Endothelial cell (in vitro differentiated cells): ENCODE results near the gene AUTS2. TPM values are rescaled to one million over a fixed set of nuclear protein-coding genes. Genes with fewer than 3 reads are reported as not detected.

Experiments used
- DNase-seq: peaks from one replicate; pipeline ENCODE4 v3.0.0; 2021; ENCODE audit warnings: low spot score
- H3K27ac Mint-ChIP-seq: one replicate; pipeline ENCODE4 v1.8.0; 2021; ENCODE audit warnings: mixed read lengths, inconsistent platforms; ENCODE audit not compliant: unreplicated experiment
- H3K27me3 Mint-ChIP-seq: one replicate; pipeline ENCODE4 v1.8.0; 2021; ENCODE audit warnings: mild to moderate bottlenecking, moderate library complexity, mixed read lengths, inconsistent platforms; ENCODE audit not compliant: unreplicated experiment
- H3K36me3 Mint-ChIP-seq: one replicate; pipeline ENCODE4 v1.8.0; 2021; ENCODE audit warnings: mild to moderate bottlenecking, low read depth, mixed read lengths, inconsistent platforms; ENCODE audit not compliant: unreplicated experiment
- H3K4me1 Mint-ChIP-seq: one replicate; pipeline ENCODE4 v1.8.0; 2021; ENCODE audit warnings: mild to moderate bottlenecking, mixed read lengths, inconsistent platforms; ENCODE audit not compliant: unreplicated experiment
- H3K4me3 Mint-ChIP-seq: one replicate; pipeline ENCODE4 v1.8.0; 2021; ENCODE audit warnings: mild to moderate bottlenecking, mixed read lengths, inconsistent platforms; ENCODE audit not compliant: unreplicated experiment
- H3K9me3 Mint-ChIP-seq: one replicate; pipeline ENCODE4 v1.8.0; 2021; ENCODE audit warnings: mixed read lengths, inconsistent platforms; ENCODE audit not compliant: unreplicated experiment
- total RNA-seq: library from RNA; stranded (reverse); fragmentation: NEBNext Ultra II Directional; extraction: Animal tissue kit (Norgen Biotek cat#: 25700); gene quantifications from one replicate; pipeline ENCODE4 v1.2.1, GENCODE V29; 2021; ENCODE audit not compliant: unreplicated experiment
- TF ChIP-seq, protein P1 (sequence below): fragments of 200-600 bp; sonication (generic); IDR thresholded peaks from one replicate; pipeline ENCODE4 v1.5.0; 2021; ENCODE audit warnings: antibody characterized with exemption; ENCODE audit not compliant: unreplicated experiment

AUTS2 gene
- total RNA-seq, 1 donor from 2014 or later = 103 TPM

DNA sequence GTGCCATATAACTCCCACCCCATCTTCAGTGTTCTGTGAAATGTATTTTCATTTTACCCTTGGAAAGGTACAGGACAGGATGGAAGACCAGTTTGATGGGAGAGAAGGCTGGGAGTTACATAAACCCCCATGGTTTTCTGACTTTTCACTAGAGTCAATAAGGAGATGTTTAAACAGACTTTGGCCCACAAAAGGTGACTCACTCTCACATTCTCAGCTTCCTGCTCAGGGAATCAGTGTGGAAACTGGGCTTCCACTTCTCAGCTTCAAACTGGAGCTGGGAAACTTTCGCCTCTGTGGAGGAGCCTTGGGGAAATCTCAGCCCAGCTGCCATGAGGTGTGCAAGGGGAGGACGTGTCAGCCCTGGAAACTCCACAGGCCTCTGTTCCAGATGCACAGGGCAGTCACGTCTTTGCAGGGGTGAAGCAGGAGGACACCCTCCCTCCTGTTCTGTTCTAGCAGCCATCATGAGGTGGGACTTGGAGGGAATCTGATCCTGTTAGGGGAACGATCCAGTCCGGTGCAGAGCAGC lies 973.2 kb downstream of the AUTS2 start:
- Mint-ChIP-seq H3K36me3 (peaks cover 21% of the 10 kb centered on the region), H3K4me1 (peaks cover 6% of the 10 kb centered on the region), H3K27ac (no peak overlapping the region), H3K27me3 (peaks cover 8% of the 10 kb centered on the region), H3K4me3 (no peak overlapping the region), H3K9me3 (peaks cover 4% of the 10 kb centered on the region)
- TF ChIP-seq, protein P1, sequence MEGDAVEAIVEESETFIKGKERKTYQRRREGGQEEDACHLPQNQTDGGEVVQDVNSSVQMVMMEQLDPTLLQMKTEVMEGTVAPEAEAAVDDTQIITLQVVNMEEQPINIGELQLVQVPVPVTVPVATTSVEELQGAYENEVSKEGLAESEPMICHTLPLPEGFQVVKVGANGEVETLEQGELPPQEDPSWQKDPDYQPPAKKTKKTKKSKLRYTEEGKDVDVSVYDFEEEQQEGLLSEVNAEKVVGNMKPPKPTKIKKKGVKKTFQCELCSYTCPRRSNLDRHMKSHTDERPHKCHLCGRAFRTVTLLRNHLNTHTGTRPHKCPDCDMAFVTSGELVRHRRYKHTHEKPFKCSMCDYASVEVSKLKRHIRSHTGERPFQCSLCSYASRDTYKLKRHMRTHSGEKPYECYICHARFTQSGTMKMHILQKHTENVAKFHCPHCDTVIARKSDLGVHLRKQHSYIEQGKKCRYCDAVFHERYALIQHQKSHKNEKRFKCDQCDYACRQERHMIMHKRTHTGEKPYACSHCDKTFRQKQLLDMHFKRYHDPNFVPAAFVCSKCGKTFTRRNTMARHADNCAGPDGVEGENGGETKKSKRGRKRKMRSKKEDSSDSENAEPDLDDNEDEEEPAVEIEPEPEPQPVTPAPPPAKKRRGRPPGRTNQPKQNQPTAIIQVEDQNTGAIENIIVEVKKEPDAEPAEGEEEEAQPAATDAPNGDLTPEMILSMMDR = no peak
- no peak for DNase-seq

DNA sequence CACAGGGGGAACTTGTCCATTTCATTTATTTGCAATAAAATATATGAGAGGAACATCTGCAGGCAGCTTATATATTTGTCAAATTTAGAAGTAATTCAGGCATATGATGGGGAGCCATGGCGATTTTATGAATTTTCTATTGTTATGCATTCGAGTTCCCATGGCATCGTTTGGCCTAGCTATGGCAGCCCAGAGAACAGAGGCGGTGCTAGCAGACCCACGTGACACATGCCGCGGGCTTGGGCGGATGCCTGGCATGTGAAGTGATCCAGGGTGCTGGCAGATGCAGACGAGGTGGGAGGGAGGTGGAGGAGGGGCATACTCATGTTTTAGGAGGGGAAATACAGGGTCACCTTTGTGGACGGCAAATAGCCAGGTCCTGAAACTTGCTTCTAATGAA lies 973.7 kb downstream of the AUTS2 start:
- DNase-seq = no peak
- peaks cover 8% of the 10 kb centered on the region for H3K27me3 Mint-ChIP-seq
- TF ChIP-seq, protein P1 = no peak
- peaks cover 6% of the 10 kb centered on the region for H3K4me1 Mint-ChIP-seq
- no peak overlapping the region for H3K27ac Mint-ChIP-seq
- H3K9me3 Mint-ChIP-seq = peaks cover 4% of the 10 kb centered on the region
- no peak overlapping the region for H3K4me3 Mint-ChIP-seq
- H3K36me3 Mint-ChIP-seq = peaks cover 21% of the 10 kb centered on the region

- TF ChIP-seq, protein P1 = no peak
- peaks cover 4% of the 10 kb centered on the region for H3K9me3 Mint-ChIP-seq
- no peak for DNase-seq
- H3K27me3 Mint-ChIP-seq = peaks cover 8% of the 10 kb centered on the region
- H3K4me3 Mint-ChIP-seq = no peak overlapping the region
- peaks cover 21% of the 10 kb centered on the region for H3K36me3 Mint-ChIP-seq
- H3K4me1 Mint-ChIP-seq = peaks cover 6% of the 10 kb centered on the region
- no peak overlapping the region for H3K27ac Mint-ChIP-seq
Observed at GRCh38 chr7:70572571-70572970, 974.3 kb downstream of the AUTS2 start.

DNA sequence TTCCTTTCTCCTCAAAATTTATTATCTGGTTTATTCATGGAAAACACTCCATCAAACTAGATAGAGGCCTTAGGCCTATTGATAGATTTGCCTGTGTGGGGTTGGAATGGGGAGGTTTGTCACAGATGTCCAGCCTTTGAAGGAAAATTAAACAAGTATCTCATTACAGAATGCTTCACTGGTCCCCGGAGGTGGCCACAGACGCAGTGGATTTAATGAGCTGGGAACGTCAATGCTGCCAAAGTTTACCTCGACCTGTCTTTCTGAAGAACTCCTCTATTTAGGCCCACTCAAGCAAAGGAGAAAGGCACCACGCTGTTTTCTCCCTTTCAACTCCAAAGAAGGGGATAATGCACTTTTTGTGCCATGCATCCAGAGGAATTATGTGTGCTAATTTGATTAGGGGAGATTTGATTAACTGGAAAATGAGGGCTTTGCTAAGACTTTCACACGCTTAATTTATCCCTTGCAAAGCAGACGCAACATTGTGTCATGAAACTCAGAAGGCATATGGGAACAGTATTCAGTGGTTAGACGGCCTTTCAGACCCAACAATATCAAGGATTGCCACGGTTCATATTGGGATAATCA lies 974.9 kb downstream of the AUTS2 start:
- no peak for DNase-seq
- Mint-ChIP-seq H3K4me3 (no peak overlapping the region), H3K27me3 (peaks cover 8% of the 10 kb centered on the region), H3K4me1 (peaks cover 6% of the 10 kb centered on the region), H3K27ac (no peak overlapping the region), H3K9me3 (peaks cover 4% of the 10 kb centered on the region), H3K36me3 (peaks cover 21% of the 10 kb centered on the region)
- TF ChIP-seq, protein P1 = no peak

GRCh38 chr7:70573696-70574095 lies 975.4 kb downstream of the AUTS2 start:
- TF ChIP-seq, protein P1 = no peak
- Mint-ChIP-seq H3K4me3 (no peak overlapping the region), H3K27me3 (peaks cover 8% of the 10 kb centered on the region), H3K9me3 (peaks cover 4% of the 10 kb centered on the region), H3K4me1 (peaks cover 6% of the 10 kb centered on the region), H3K36me3 (peaks cover 21% of the 10 kb centered on the region), H3K27ac (no peak overlapping the region)
- no peak for DNase-seq
